ENCODE data around the gene MBD5. TPM values are rescaled to one million over a fixed set of nuclear protein-coding genes. Genes with fewer than 3 reads are reported as not detected.

Gene MBD5
- total RNA-seq, 1 donor from 2014 or later = 100 TPM

GRCh38 chr2:148531235-148531634 is 510.3 kb downstream of the MBD5 start:
- Mint-ChIP-seq H3K4me3 (no peak overlapping the region), H3K27ac (no peak overlapping the region), H3K4me1 (peaks cover 2% of the 10 kb centered on the region), H3K27me3 (ENCODE audit: low read depth) (peaks cover 8% of the 10 kb centered on the region), H3K9me3 (no peaks in the 10 kb centered on the region), H3K36me3 (no peaks in the 10 kb centered on the region)
- no peak for DNase-seq (ENCODE audit: low spot score in 2 of 2, unreplicated experiment in 2 of 2)
- no peak for TF ChIP-seq CTCF (IDR thresholded peaks at IDR 0.05; ENCODE audit: unreplicated experiment)

GRCh38 chr2:148531669-148532428 is 511.0 kb downstream of the MBD5 start:
- no peak for DNase-seq (ENCODE audit: low spot score in 2 of 2, unreplicated experiment in 2 of 2)
- TF ChIP-seq CTCF (IDR thresholded peaks at IDR 0.05; ENCODE audit: unreplicated experiment) = no peak
- Mint-ChIP-seq H3K27me3 (ENCODE audit: low read depth) (peaks cover 8% of the 10 kb centered on the region), H3K9me3 (no peaks in the 10 kb centered on the region), H3K4me3 (no peak overlapping the region), H3K36me3 (no peaks in the 10 kb centered on the region), H3K4me1 (peaks cover 2% of the 10 kb centered on the region), H3K27ac (no peak overlapping the region)

GRCh38 chr2:148533004-148533403 is 512.1 kb downstream of the MBD5 start:
- Mint-ChIP-seq H3K4me3 (no peak overlapping the region), H3K9me3 (no peaks in the 10 kb centered on the region), H3K27ac (no peak overlapping the region), H3K36me3 (no peaks in the 10 kb centered on the region), H3K27me3 (ENCODE audit: low read depth) (peaks cover 8% of the 10 kb centered on the region), H3K4me1 (peaks cover 2% of the 10 kb centered on the region)
- no peak for DNase-seq (ENCODE audit: low spot score in 2 of 2, unreplicated experiment in 2 of 2)
- no peak for TF ChIP-seq CTCF (IDR thresholded peaks at IDR 0.05; ENCODE audit: unreplicated experiment)

- Mint-ChIP-seq H3K27ac (no peak overlapping the region), H3K4me1 (peaks cover 2% of the 10 kb centered on the region), H3K36me3 (no peaks in the 10 kb centered on the region), H3K4me3 (no peak overlapping the region), H3K27me3 (ENCODE audit: low read depth) (peaks cover 8% of the 10 kb centered on the region), H3K9me3 (no peaks in the 10 kb centered on the region)
- no peak for DNase-seq (ENCODE audit: low spot score in 2 of 2, unreplicated experiment in 2 of 2)
- TF ChIP-seq CTCF (IDR thresholded peaks at IDR 0.05; ENCODE audit: unreplicated experiment) = no peak
Measured at GRCh38 chr2:148533685-148534084, 512.8 kb downstream of the MBD5 start.

- H3K4me3 Mint-ChIP-seq = no peak overlapping the region
- TF ChIP-seq CTCF (IDR thresholded peaks at IDR 0.05; ENCODE audit: unreplicated experiment) = no peak
- H3K27me3 Mint-ChIP-seq (ENCODE audit: low read depth) = peaks cover 8% of the 10 kb centered on the region
- H3K4me1 Mint-ChIP-seq = peaks cover 2% of the 10 kb centered on the region
- no peaks in the 10 kb centered on the region for H3K36me3 Mint-ChIP-seq
- no peak for DNase-seq (ENCODE audit: low spot score in 2 of 2, unreplicated experiment in 2 of 2)
- H3K27ac Mint-ChIP-seq = no peak overlapping the region
- H3K9me3 Mint-ChIP-seq = no peaks in the 10 kb centered on the region
Measured at GRCh38 chr2:148534416-148535204, 513.7 kb downstream of the MBD5 start.
